ENCODE measurements around the gene IL19. TPM values are rescaled to one million over a fixed set of nuclear protein-coding genes. Genes with fewer than 3 reads are reported as not detected.

The IL19 gene, protein sequence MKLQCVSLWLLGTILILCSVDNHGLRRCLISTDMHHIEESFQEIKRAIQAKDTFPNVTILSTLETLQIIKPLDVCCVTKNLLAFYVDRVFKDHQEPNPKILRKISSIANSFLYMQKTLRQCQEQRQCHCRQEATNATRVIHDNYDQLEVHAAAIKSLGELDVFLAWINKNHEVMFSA
- total RNA-seq = 0.28 and 0.37 TPM in 2 replicates
- not detected in 2 replicates for polyA plus RNA-seq

DNA sequence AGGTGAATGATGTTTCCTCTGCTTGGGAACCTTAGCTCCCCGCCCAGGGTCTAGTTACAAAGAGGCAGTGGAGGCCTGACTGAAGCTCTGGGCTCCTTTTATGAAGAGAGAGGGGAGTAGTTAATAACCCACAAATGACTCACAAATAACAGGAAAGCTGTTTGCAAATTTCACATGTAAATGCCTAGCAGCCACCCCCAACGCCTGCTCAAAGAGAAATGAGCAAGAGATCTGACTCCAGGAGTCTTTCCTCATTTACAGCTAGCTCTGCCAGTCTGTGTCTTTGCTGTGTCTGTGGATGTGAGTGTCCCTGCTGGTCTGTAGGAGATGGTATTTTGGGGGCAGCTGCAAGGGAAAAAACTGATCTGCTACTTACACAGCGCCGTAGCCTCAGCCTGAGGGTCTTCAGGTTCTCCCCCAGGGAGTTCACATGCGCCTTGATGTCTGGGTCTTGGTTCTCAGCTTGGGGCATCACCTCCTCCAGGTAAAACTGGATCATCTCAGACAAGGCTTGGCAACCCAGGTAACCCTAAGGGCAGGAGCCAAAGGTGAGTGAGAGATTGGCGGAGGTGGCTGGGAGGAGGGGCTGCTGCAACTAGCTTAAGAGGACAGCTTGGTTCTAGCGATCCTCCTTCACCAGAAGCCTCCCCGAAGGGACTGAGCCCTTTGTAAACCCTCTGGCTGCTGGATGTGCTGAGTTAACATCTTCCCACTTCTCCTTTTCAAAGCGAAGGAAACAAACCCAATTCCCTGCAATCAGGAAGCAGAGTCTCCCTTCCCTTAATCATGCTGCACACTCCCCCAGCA is at the start of gene IL19:
Gene IL19 (plus strand): TSS at position 243 of the 807 bp plus-strand sequence. CDS start 65,890 bp downstream, outside the sequence.
- Histone ChIP-seq H3K4me3 (no peak within 1 kb of the TSS), H3K36me3 (replicated peaks; ENCODE audit: insufficient read depth, low read depth) (no peaks in the 10 kb centered on the region), H3K9me3 (ENCODE audit: low read depth) (no peaks in the 10 kb centered on the region), H3K79me2 (no peaks in the 10 kb centered on the region), H3K9me2 (replicated peaks; ENCODE audit: insufficient read depth) (no peaks in the 10 kb centered on the region), H3K27me3 (no peaks in the 10 kb centered on the region), H4K20me1 (ENCODE audit: insufficient read depth, poor library complexity, severe bottlenecking) (no peaks in the 10 kb centered on the region), H3K4me1 (ENCODE audit: insufficient read depth) (peaks cover 5% of the 10 kb centered on the region), H3K27ac (no peak within 1 kb of the TSS), H2AFZ (no peak within 1 kb of the TSS), H3K4me2 (no peak within 1 kb of the TSS)
- DNase-seq (ENCODE audit: low spot score) = no peak
- 63% methylated on average over 9 of the region's 9 CpGs for WGBS (ENCODE audit: low lambda C conversion rate, missing lambda C conversion rate)
- TF ChIP-seq EZH2phosphoT487 (IDR thresholded peaks at IDR 0.05; ENCODE audit: low read depth, severe bottlenecking, unreplicated experiment) = no peak
- no peak for TF ChIP-seq EZH2 (IDR thresholded peaks at IDR 0.05; ENCODE audit: borderline replicate concordance)
- TF ChIP-seq, protein P1, sequence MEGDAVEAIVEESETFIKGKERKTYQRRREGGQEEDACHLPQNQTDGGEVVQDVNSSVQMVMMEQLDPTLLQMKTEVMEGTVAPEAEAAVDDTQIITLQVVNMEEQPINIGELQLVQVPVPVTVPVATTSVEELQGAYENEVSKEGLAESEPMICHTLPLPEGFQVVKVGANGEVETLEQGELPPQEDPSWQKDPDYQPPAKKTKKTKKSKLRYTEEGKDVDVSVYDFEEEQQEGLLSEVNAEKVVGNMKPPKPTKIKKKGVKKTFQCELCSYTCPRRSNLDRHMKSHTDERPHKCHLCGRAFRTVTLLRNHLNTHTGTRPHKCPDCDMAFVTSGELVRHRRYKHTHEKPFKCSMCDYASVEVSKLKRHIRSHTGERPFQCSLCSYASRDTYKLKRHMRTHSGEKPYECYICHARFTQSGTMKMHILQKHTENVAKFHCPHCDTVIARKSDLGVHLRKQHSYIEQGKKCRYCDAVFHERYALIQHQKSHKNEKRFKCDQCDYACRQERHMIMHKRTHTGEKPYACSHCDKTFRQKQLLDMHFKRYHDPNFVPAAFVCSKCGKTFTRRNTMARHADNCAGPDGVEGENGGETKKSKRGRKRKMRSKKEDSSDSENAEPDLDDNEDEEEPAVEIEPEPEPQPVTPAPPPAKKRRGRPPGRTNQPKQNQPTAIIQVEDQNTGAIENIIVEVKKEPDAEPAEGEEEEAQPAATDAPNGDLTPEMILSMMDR (IDR thresholded peaks at IDR 0.05; ENCODE audit: poor library complexity) = no peak

DNA sequence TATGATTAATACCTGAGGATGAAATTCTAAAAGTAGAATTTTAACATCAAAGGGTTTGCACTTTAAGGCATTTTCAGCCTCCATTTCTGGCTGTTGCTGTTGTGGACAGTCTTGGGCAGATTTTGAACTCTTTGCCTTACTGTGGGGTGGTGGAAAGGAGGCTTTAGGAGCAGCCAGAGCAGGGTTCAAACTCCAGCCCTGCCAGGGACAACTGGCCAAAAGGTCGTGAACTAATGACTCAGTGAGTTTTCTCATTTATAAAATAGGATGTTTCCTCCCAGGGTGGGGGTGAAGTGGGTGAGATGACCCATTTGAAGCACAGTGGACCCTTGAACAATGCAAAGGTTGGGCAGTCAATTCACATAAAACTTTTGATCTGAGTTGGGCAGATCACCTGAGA is 49.1 kb upstream of the IL19 start:
- Histone ChIP-seq H3K36me3 (replicated peaks; ENCODE audit: insufficient read depth, low read depth) (no peaks in the 10 kb centered on the region), H4K20me1 (ENCODE audit: insufficient read depth, poor library complexity, severe bottlenecking) (peaks cover 93% of the 10 kb centered on the region), H3K27ac (no peak overlapping the region), H3K4me2 (no peak overlapping the region), H3K4me3 (no peak overlapping the region), H3K4me1 (ENCODE audit: insufficient read depth) (peaks cover 10% of the 10 kb centered on the region), H3K9me2 (replicated peaks; ENCODE audit: insufficient read depth) (no peaks in the 10 kb centered on the region), H2AFZ (no peak overlapping the region), H3K9me3 (ENCODE audit: low read depth) (no peaks in the 10 kb centered on the region), H3K27me3 (no peaks in the 10 kb centered on the region), H3K79me2 (peaks cover 97% of the 10 kb centered on the region)
- 93% methylated on average over 1 of the region's 1 CpG for WGBS (ENCODE audit: low lambda C conversion rate, missing lambda C conversion rate)
- no peak for DNase-seq (ENCODE audit: low spot score)
- TF ChIP-seq EZH2phosphoT487 (IDR thresholded peaks at IDR 0.05; ENCODE audit: low read depth, severe bottlenecking, unreplicated experiment) (no peak), EZH2 (IDR thresholded peaks at IDR 0.05; ENCODE audit: borderline replicate concordance) (no peak)
- TF ChIP-seq, protein P1 (IDR thresholded peaks at IDR 0.05; ENCODE audit: poor library complexity) = no peak

DNA sequence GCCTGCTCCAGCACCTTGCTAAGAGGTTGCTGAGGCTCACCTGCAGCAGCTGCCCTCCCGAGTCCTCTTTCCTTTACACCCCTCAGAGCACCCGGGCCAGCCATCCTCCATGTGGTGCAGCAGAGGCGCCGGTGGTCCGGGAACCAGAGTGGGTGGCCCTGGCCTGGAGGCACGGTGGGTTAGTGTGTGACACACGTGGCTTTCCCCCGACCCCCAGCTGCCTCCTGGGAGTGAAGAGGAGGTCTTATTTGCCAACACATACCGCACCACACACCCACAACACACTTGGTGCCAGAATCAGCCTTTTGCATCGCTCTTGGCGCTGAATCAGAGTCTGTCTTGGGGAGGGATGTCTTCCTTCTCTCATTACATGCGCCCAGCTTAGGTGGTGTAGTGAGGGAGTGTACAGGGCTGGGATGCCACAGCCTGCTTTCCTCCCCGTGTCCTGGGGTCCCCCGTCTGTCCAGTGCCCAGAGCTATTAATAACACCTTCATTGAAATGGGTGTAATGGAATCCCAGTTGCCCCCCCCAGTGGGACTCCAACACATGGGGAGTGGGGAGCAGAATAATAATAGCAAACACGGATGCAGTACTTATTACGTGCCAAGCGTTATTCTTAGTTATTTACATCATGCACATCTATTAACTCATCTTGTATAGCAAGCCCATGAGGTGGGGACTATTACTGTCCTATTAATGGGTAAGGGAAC is 47.7 kb upstream of the IL19 start:
- Histone ChIP-seq H3K9me3 (ENCODE audit: low read depth) (no peaks in the 10 kb centered on the region), H3K36me3 (replicated peaks; ENCODE audit: insufficient read depth, low read depth) (no peaks in the 10 kb centered on the region), H3K27ac (no peak overlapping the region), H3K4me2 (no peak overlapping the region), H4K20me1 (ENCODE audit: insufficient read depth, poor library complexity, severe bottlenecking) (peaks cover 92% of the 10 kb centered on the region), H3K79me2 (peaks cover 97% of the 10 kb centered on the region), H3K27me3 (no peaks in the 10 kb centered on the region), H3K9me2 (replicated peaks; ENCODE audit: insufficient read depth) (no peaks in the 10 kb centered on the region), H3K4me1 (ENCODE audit: insufficient read depth) (peaks cover 10% of the 10 kb centered on the region), H2AFZ (no peak overlapping the region), H3K4me3 (no peak overlapping the region)
- TF ChIP-seq EZH2 (IDR thresholded peaks at IDR 0.05; ENCODE audit: borderline replicate concordance) (no peak), EZH2phosphoT487 (IDR thresholded peaks at IDR 0.05; ENCODE audit: low read depth, severe bottlenecking, unreplicated experiment) (no peak)
- TF ChIP-seq, protein P1 (IDR thresholded peaks at IDR 0.05; ENCODE audit: poor library complexity) = no peak
- WGBS (ENCODE audit: low lambda C conversion rate, missing lambda C conversion rate) = 89% methylated on average over 17 of the region's 17 CpGs
- DNase-seq (ENCODE audit: low spot score) = no peak

Data from hepatocyte (in vitro differentiated cells).